Measurements from ENCODE around the gene IL1RAPL2. TPM values are rescaled to one million over a fixed set of nuclear protein-coding genes. Genes with fewer than 3 reads are reported as not detected.
"Not testable (repeated sequence)": the region's sequence is repeated elsewhere in the genome, so short reads cannot be mapped to it uniquely, and the experiment has no call there.

Gene IL1RAPL2
- total RNA-seq, 4 donors from 2014 or later = 0.19 to 0.38 TPM; not detected in 2

- TF ChIP-seq, protein P1, sequence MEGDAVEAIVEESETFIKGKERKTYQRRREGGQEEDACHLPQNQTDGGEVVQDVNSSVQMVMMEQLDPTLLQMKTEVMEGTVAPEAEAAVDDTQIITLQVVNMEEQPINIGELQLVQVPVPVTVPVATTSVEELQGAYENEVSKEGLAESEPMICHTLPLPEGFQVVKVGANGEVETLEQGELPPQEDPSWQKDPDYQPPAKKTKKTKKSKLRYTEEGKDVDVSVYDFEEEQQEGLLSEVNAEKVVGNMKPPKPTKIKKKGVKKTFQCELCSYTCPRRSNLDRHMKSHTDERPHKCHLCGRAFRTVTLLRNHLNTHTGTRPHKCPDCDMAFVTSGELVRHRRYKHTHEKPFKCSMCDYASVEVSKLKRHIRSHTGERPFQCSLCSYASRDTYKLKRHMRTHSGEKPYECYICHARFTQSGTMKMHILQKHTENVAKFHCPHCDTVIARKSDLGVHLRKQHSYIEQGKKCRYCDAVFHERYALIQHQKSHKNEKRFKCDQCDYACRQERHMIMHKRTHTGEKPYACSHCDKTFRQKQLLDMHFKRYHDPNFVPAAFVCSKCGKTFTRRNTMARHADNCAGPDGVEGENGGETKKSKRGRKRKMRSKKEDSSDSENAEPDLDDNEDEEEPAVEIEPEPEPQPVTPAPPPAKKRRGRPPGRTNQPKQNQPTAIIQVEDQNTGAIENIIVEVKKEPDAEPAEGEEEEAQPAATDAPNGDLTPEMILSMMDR (IDR thresholded peaks at IDR 0.05) = no peak
- TF ChIP-seq POLR2A (IDR thresholded peaks at IDR 0.05) = no peak
- WGBS, 2 donors = 42 to 61% methylated on average over 3 of the region's 3 CpGs
- intact Hi-C loops (cut with DNase I; ENCODE audit: low total_unique reads) = no loop called here
- DNase-seq (ENCODE audit: low spot score in 2 of 2) = no peak
- no peak overlapping the region for H3K4me3 ChIP-seq (ENCODE audit: low read depth, poor library complexity, severe bottlenecking)
Measured at GRCh38 chrX:105229146-105229545, 663.1 kb downstream of the IL1RAPL2 start.

DNA sequence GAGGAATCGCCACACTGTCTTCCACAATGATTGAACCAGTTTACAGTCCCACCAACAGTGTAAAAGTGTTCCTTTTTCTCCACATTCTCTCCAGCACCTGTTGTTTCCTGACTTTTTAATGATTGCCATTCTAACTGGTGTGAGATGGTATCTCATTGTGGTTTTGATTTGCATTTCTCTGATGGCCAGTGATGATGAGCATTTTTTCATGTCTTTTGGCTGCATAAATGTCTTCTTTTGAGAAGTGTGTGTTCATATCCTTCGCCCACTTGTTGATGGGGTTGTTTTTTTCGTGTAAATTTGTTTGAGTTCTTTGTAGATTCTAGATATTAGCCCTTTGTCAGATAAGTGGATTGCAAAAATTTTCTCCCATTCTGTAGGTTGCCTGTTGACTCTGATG lies 671.4 kb downstream of the IL1RAPL2 start:
- 70 to 83% methylated on average over 3 of the region's 3 CpGs for WGBS, 2 donors
- intact Hi-C loops (cut with DNase I; ENCODE audit: low total_unique reads); DNase-seq (ENCODE audit: low spot score in 2 of 2); H3K4me3 ChIP-seq (ENCODE audit: low read depth, poor library complexity, severe bottlenecking): not testable (repeated sequence)

DNA sequence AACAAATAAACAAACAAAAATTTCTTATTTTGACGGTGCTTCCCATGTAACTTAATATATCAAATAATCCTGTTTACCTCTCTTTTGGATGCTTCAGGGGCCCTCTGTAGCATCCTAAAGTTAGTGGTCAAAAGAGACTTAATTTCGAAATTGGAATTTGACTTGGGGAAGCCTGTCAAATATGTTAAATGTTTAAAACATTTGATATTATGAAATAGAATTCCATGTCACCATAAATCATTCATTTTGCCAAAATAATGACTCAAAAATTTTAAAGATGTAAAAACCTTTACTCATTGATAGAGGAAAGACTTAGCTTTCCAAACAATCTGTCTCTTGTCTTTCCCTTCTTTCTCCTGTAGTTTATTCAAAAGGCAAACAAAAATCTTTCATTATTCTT lies 675.1 kb downstream of the IL1RAPL2 start:
- no peak for DNase-seq (ENCODE audit: low spot score in 2 of 2)
- no peak for TF ChIP-seq POLR2A (IDR thresholded peaks at IDR 0.05)
- TF ChIP-seq, protein P1 (IDR thresholded peaks at IDR 0.05) = no peak
- WGBS, 2 donors = 52 to 59% methylated on average over 2 of the region's 2 CpGs
- no peak overlapping the region for H3K4me3 ChIP-seq (ENCODE audit: low read depth, poor library complexity, severe bottlenecking)
- intact Hi-C loops (cut with DNase I; ENCODE audit: low total_unique reads) = no loop called here

DNA sequence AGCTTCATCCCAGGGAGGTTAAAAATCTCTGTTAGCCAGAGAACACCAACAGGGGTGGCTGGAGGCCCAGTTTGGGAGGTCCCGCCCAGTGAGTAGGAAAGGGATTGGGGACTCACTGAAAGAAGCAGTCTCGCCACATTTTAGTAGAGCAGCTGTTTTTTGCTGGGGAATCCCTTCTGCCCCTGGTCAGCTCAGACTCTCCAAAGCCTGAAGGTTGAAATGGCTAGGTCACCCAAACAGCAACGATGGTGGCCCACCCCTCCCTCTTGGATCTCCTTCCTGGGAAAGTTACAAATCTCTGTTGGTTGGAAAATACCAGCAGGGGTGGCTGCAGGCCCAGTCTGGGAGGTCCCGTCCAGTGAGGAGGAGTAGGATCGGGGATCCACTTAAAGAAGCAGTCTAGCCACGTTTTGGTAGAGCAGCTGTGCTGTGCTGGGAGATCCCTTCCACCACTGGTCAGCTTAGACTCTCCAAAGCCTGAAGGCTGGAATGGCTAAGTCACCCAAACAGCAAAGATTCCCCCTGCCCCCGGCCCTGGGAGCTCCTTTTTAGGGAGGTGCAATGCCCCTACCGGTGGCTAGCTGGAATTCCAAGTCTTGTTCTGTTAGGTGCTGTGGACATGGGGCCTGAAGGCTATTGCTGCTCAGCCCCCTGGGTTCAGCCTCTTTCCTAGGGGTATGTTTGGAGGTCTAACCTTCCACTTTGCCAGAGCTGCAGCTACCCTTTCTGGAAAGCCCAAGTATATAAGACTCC lies 694.5 kb downstream of the IL1RAPL2 start:
- 57 to 89% methylated on average over 3 to 8 of the region's 8 CpGs for WGBS, 2 donors
- intact Hi-C loops (cut with DNase I; ENCODE audit: low total_unique reads) = no loop called here
- DNase-seq (ENCODE audit: low spot score in 2 of 2) = no peak
- TF ChIP-seq POLR2A (IDR thresholded peaks at IDR 0.05) = no peak
- TF ChIP-seq, protein P1 (IDR thresholded peaks at IDR 0.05) = no peak
- H3K4me3 ChIP-seq (ENCODE audit: low read depth, poor library complexity, severe bottlenecking) = no peak overlapping the region

- WGBS, 2 donors = 78 to 90% methylated on average over 2 of the region's 2 CpGs
- H3K4me3 ChIP-seq (ENCODE audit: low read depth, poor library complexity, severe bottlenecking) = no peak overlapping the region
- intact Hi-C loops (cut with DNase I; ENCODE audit: low total_unique reads) = no loop called here
- TF ChIP-seq, protein P1 (IDR thresholded peaks at IDR 0.05) = no peak
- TF ChIP-seq POLR2A (IDR thresholded peaks at IDR 0.05) = no peak
- DNase-seq (ENCODE audit: low spot score in 2 of 2) = no peak
Measured at GRCh38 chrX:105263171-105263570, 697.2 kb downstream of the IL1RAPL2 start.

DNA sequence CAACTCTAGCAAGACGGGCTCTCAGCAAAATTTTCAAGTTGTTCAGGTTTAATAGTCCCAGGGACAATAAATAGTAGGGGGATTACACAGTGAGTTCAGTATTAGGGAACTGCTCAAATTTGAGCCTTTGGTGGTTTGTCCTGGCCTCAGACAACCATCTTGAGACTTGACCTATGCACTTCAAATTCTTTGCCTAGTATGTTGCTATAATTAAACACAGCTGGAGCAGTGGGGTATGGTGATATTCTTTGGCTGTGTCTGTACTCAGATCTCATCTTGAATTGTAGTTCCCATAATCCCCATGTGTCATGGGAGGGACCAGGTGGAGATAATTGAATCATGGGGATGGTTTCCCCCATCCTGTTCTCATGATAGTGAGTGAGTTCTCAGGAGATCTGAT lies 697.8 kb downstream of the IL1RAPL2 start:
- TF ChIP-seq, protein P1 (IDR thresholded peaks at IDR 0.05) = no peak
- TF ChIP-seq POLR2A (IDR thresholded peaks at IDR 0.05) = no peak
- WGBS, 2 donors = 64 to 93% methylated on average over 1 of the region's 1 CpG
- no peak for DNase-seq (ENCODE audit: low spot score in 2 of 2)
- no peak overlapping the region for H3K4me3 ChIP-seq (ENCODE audit: low read depth, poor library complexity, severe bottlenecking)
- intact Hi-C loops (cut with DNase I; ENCODE audit: low total_unique reads) = no loop called here
